Neutrophil (primary cell): ENCODE measurements around the gene OR52A5.

Experiments used
- H3K27ac ChIP-seq: fragments of 200-600 bp; sonication (generic); 2 replicates; pipeline ENCODE4 v1.5.1; 2016; ENCODE audit warnings: mild to moderate bottlenecking, moderate library complexity
- H3K27me3 ChIP-seq: fragments of 200-600 bp; sonication (generic); 2 replicates; pipeline ENCODE4 v1.6.0; 2016; ENCODE audit warnings: mild to moderate bottlenecking
- H3K36me3 ChIP-seq: fragments of 200-600 bp; sonication (generic); 2 replicates; pipeline ENCODE4 v1.5.1; 2017
- H3K4me1 ChIP-seq, 2 experiments: fragments of 200-600 bp in 1 of 2; sonication (generic) in 1 of 2; 1 replicate in 1 of 2; 2 replicates in 1 of 2; pipeline versions ENCODE4 v1.5.1 to v1.6.1; 2013 to 2016; ENCODE audit warnings: low read depth in 1 of 2, low read length in 1 of 2, mild to moderate bottlenecking in 1 of 2, moderate library complexity in 1 of 2; ENCODE audit not compliant: control insufficient read depth in 1 of 2, insufficient read depth in 1 of 2
- H3K4me3 ChIP-seq, 2 experiments: fragments of 200-600 bp in 1 of 2; sonication (generic) in 1 of 2; 1 replicate in 1 of 2; 2 replicates in 1 of 2; pipeline ENCODE4 v1.5.1; 2013 to 2016; ENCODE audit warnings: low read depth in 1 of 2, low read length in 1 of 2, mild to moderate bottlenecking in 1 of 2, moderate library complexity in 1 of 2
- H3K9me3 ChIP-seq: fragments of 200-600 bp; sonication (generic); 2 replicates; pipeline ENCODE4 v1.5.1; 2016
- CTCF ChIP-seq: fragments of 200-600 bp; sonication (generic); IDR thresholded peaks from 2 replicates; pipeline ENCODE4 v1.5.1; 2016; ENCODE audit warnings: antibody characterized with exemption

The OR52A5 gene

GRCh38 chr11:5081405-5081804 lies 56.8 kb downstream of the OR52A5 start:
- no peak overlapping the region for H3K4me3 ChIP-seq
- no peaks in the 10 kb centered on the region for H3K4me1 ChIP-seq
- no peak overlapping the region for H3K27ac ChIP-seq
- no peak for TF ChIP-seq CTCF
- no peaks in the 10 kb centered on the region for H3K27me3 ChIP-seq
- no peaks in the 10 kb centered on the region for H3K36me3 ChIP-seq
- no peaks in the 10 kb centered on the region for H3K9me3 ChIP-seq
